ENCODE data around the gene HSD17B2.

The HSD17B2 gene

GRCh38 chr16:82071421-82071820, 36.4 kb downstream of the HSD17B2 start:
- DNase-seq (ENCODE audit: insufficient read length, low spot score) = no peak
- FAIRE-seq = no peak
- TF ChIP-seq, protein P1, sequence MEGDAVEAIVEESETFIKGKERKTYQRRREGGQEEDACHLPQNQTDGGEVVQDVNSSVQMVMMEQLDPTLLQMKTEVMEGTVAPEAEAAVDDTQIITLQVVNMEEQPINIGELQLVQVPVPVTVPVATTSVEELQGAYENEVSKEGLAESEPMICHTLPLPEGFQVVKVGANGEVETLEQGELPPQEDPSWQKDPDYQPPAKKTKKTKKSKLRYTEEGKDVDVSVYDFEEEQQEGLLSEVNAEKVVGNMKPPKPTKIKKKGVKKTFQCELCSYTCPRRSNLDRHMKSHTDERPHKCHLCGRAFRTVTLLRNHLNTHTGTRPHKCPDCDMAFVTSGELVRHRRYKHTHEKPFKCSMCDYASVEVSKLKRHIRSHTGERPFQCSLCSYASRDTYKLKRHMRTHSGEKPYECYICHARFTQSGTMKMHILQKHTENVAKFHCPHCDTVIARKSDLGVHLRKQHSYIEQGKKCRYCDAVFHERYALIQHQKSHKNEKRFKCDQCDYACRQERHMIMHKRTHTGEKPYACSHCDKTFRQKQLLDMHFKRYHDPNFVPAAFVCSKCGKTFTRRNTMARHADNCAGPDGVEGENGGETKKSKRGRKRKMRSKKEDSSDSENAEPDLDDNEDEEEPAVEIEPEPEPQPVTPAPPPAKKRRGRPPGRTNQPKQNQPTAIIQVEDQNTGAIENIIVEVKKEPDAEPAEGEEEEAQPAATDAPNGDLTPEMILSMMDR (IDR thresholded peaks at IDR 0.05; ENCODE audit: insufficient read depth, missing control alignments) = no peak

DNA sequence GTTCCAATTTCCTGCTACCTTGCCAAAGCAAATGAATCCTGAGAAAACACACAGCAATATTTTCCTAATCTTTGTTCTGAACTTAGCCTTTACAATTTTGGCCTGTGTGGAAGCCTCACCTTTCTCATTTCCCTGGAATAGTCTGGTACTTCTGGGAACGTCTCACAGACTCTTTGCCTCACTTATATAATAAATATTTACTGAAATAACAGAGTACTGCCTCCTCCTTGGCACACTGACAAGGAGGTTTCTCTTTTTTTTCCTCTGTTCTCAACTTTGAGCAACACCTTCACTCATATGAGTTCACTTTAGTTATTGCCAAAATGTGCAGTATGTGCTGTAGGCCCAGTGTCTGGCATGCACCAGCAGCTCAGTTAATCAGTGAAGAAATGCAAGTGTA, 37.3 kb downstream of the HSD17B2 start:
- FAIRE-seq = no peak
- TF ChIP-seq, protein P1 (IDR thresholded peaks at IDR 0.05; ENCODE audit: insufficient read depth, missing control alignments) = no peak

DNA sequence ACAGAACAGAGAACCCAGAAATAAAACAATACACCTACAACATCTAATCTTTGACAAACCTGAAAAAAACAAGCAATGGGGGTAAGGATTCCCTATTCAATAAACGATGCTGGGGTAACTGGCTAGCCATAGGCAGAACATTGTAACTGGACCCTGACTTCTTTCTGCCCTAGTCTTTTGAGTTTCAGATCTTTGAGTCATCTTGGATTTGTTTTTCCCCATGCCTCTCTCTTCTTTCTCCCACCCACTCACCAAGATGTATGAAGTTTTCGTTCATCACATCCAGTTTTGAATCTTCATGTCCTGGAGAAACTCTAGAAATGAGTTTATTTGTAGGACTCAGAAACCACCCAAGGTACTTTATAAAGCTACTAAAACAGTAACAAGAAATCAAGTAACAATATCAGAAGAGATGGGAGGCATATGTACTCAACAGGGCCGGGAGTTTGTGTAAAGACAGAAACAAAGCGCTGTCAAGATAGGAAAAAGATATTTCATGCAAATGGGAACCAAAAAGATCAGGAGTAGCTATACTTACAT, 39.0 kb downstream of the HSD17B2 start:
- DNase-seq (ENCODE audit: insufficient read length, low spot score) (no peak), FAIRE-seq (no peak)
- TF ChIP-seq, protein P1 (IDR thresholded peaks at IDR 0.05; ENCODE audit: insufficient read depth, missing control alignments) = no peak

More for the DNA sequence above, 37.3 kb downstream of the HSD17B2 start:
- DNase-seq (ENCODE audit: insufficient read length, low spot score) = no peak

DNA sequence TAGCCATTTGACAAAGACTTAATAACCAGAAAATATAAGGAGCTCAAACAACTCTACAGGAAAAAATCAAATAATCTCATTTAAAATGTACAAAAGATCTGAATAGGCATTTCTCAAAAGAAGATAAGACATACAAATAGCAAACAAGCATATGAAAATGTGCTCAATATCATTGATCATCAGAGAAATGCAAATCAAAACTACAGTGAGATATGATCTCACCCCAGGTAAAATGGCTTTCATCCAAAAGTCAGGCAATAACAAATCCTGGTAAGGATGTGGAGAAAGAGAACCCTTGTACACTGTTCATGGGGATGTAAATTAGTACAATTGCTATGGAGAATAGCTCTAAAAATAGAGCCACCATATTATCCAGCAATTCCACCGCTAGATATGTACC, 43.1 kb downstream of the HSD17B2 start:
- TF ChIP-seq, protein P1 (IDR thresholded peaks at IDR 0.05; ENCODE audit: insufficient read depth, missing control alignments) = no peak
- FAIRE-seq (no peak), DNase-seq (ENCODE audit: insufficient read length, low spot score) (no peak)

- FAIRE-seq (no peak), DNase-seq (ENCODE audit: insufficient read length, low spot score) (no peak)
- TF ChIP-seq, protein P1 (IDR thresholded peaks at IDR 0.05; ENCODE audit: insufficient read depth, missing control alignments) = no peak
Observed at GRCh38 chr16:82079892-82080291, 44.8 kb downstream of the HSD17B2 start.

GRCh38 chr16:82081264-82081663, 46.2 kb downstream of the HSD17B2 start:
- TF ChIP-seq, protein P1 (IDR thresholded peaks at IDR 0.05; ENCODE audit: insufficient read depth, missing control alignments) = no peak
- DNase-seq (ENCODE audit: insufficient read length, low spot score) (no peak), FAIRE-seq (no peak)

DNA sequence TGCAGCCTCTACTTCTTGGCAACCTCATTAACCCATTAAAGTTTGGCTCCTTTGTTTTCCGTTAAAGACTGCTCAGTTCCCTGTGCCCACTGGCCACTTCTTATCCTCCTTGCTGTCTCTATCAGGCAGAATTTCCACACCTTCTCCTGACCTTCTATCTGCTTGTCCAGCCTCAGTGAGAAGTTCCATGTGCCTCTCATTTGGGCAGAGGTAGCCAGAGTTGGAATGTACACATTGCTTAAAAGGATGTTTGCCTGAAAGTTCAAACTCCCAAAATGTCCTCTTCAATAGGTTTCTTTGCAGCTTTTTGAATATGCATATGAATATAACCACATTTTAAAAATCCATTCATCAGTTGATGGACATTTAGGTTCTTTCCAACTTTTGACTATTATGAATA, 47.0 kb downstream of the HSD17B2 start:
- FAIRE-seq = no peak
- TF ChIP-seq, protein P1 (IDR thresholded peaks at IDR 0.05; ENCODE audit: insufficient read depth, missing control alignments) = no peak
- no peak for DNase-seq (ENCODE audit: insufficient read length, low spot score)
